Smooth muscle cell of the umbilical artery (primary cell): ENCODE data around the gene ABCD4. TPM values are rescaled to one million over a fixed set of nuclear protein-coding genes. Genes with fewer than 3 reads are reported as not detected.

Source experiments
- total RNA-seq: library from RNA; depleted of rRNA; stranded (reverse); fragments of >200 nt; gene quantifications from 2 replicates; pipeline ENCODE4 v1.2.3, GENCODE V29; 2014

The ABCD4 gene
- total RNA-seq, result 22.6 and 24.7 TPM in 2 replicates

GRCh38 chr14:74302634-74303569, at the start of gene ABCD4:
Gene ABCD4, minus strand, starts transcription at chr14:74302934. Its CDS starts 22 bp downstream, at chr14:74302912.

GRCh38 chr14:74348241-74348734, 45.6 kb upstream of the ABCD4 start, which contains the start of gene VRTN:
Gene VRTN, plus strand, starts transcription at chr14:74348471. Its CDS starts 8,313 bp downstream, at chr14:74356784.

GRCh38 chr14:74238974-74239847, 63.5 kb downstream of the ABCD4 start, which contains the start of gene VSX2:
Gene VSX2, plus strand, starts transcription at chr14:74239449. Its CDS starts 113 bp downstream, at chr14:74239562.

Other genes with a start within 250 kb of the ABCD4 start
- 17.4 and 45.4 TPM in 2 replicates for gene ALDH6A1, start 218.5 kb downstream of the ABCD4 start, total RNA-seq
- 7.8 and 9.2 TPM in 2 replicates for gene LIN52, start 218.0 kb downstream of the ABCD4 start, total RNA-seq
- gene VSX2, start 63.5 kb downstream of the ABCD4 start, total RNA-seq, result not detected in 2 replicates
- gene VRTN, start 45.5 kb upstream of the ABCD4 start, total RNA-seq, result not detected in 2 replicates
- gene SYNDIG1L, start 123.3 kb upstream of the ABCD4 start, total RNA-seq, result not detected in 2 replicates
- gene NPC2, start 190.4 kb upstream of the ABCD4 start, total RNA-seq, result 124 and 158 TPM in 2 replicates
- gene ISCA2, start 190.8 kb upstream of the ABCD4 start, total RNA-seq, result 12.5 and 14.7 TPM in 2 replicates